Kidney (tissue), 14 donors: ENCODE data around the gene C1QC. TPM values are rescaled to one million over a fixed set of nuclear protein-coding genes. Genes with fewer than 3 reads are reported as not detected.

ENCODE experiments used
- DNase-seq, 5 donors: peaks; one replicate each; pipeline ENCODE4 v3.0.0-alpha.2; 2013 to 2020
- FAIRE-seq: peaks from 2 replicates; lab custom pipeline; 2012; peaks lifted over from hg19 to GRCh38; lab: Jason Lieb, UNC
- H3K27ac ChIP-seq, 2 donors: one replicate each; pipeline ENCODE4 v1.7.0; 2013; ENCODE audit warnings: low read depth in 2 of 2, low read length in 2 of 2, inconsistent platforms in 1 of 2
- H3K27me3 ChIP-seq: one replicate; pipeline ENCODE4 v1.7.1; 2013; ENCODE audit warnings: low read length, inconsistent platforms; ENCODE audit not compliant: control insufficient read depth, insufficient read depth
- H3K36me3 ChIP-seq, 3 donors: one replicate each; pipeline versions ENCODE4 v1.7.0 to v1.7.1; 2013; ENCODE audit warnings: low read length in 3 of 3, control low read depth in 1 of 3, inconsistent platforms in 1 of 3; ENCODE audit not compliant: insufficient read depth in 3 of 3, control insufficient read depth in 2 of 3
- H3K4me1 ChIP-seq, 3 donors: one replicate each; pipeline versions ENCODE4 v1.7.0 to v1.7.1; 2013; ENCODE audit warnings: low read length in 3 of 3, inconsistent platforms in 1 of 3, low read depth in 1 of 3; ENCODE audit not compliant: control insufficient read depth in 2 of 3, insufficient read depth in 2 of 3
- H3K4me3 ChIP-seq, 3 donors: one replicate each; pipeline versions ENCODE4 v1.7.0 to v1.8.1; 2013; ENCODE audit warnings: low read length in 3 of 3, control low read depth in 1 of 3, inconsistent platforms in 1 of 3
- H3K9ac ChIP-seq, 3 donors: one replicate each; pipeline versions ENCODE4 v1.7.0 to v1.7.1; 2013; ENCODE audit warnings: low read length in 3 of 3, control low read depth in 1 of 3, inconsistent platforms in 1 of 3
- H3K9me3 ChIP-seq, 3 donors: one replicate each; pipeline versions ENCODE4 v1.7.0 to v1.7.1; 2013; ENCODE audit warnings: low read length in 3 of 3, control low read depth in 1 of 3, inconsistent platforms in 1 of 3; ENCODE audit not compliant: control insufficient read depth in 2 of 3, insufficient read depth in 1 of 3
- intact Hi-C: fragments of 100-400 bp; cut with DNase I; formaldehyde crosslinking; loops from one replicate; pipeline ENCODE4 v1.11.1; 2022
- polyA plus RNA-seq: library from polyadenylated mRNA; stranded (reverse); fragments of 350-450 nt; fragmentation: Illumina TruSeq; extraction: RNeasy Lipid Tissue Mini Kit (QIAGEN cat#74804); gene quantifications from one replicate; pipeline ENCODE4 v1.2.3, GENCODE V29; 2014; ENCODE audit warnings: low read depth, low replicate concordance; ENCODE audit not compliant: insufficient read depth
- total RNA-seq: library from RNA; stranded (reverse); fragmentation: NEBNext Ultra II Directional; extraction: Animal tissue kit (Norgen Biotek cat#: 25700); gene quantifications from one replicate; pipeline ENCODE4 v1.2.1, GENCODE V29; 2021
- TF ChIP-seq, protein P1 (sequence below): IDR thresholded peaks from 3 replicates; pipeline ENCODE4 v1.5.1; 2012; ENCODE audit warnings: mild to moderate bottlenecking, moderate library complexity, borderline replicate concordance; ENCODE audit not compliant: insufficient read depth; ENCODE audit errors: extremely low read depth
- donor health status: control.
- donor health status: control.
- donor health status: control.
- donor health status: control.
- donor health status: control.
- donor health status: DM: yes; HTN: yes; CAD: no.
- donor health status: Normal renal cell carcinoma (clear cell type).

Gene C1QC
- total and polyA plus RNA-seq, 2 donors from 2014 or later: 57.4 to 287 TPM

GRCh38 chr1:22625262-22625925 is 18.0 kb upstream of the C1QC start:
- Histone ChIP-seq H3K27ac (no peak overlapping the region), H3K9ac (no peak overlapping the region), H3K4me3 (no peak overlapping the region), H3K36me3 (no peaks in the 10 kb centered on the region), H3K9me3 (no peaks in the 10 kb centered on the region), H3K4me1 (no peaks in the 10 kb centered on the region), H3K27me3 (no peaks in the 10 kb centered on the region)
- TF ChIP-seq, protein P1, sequence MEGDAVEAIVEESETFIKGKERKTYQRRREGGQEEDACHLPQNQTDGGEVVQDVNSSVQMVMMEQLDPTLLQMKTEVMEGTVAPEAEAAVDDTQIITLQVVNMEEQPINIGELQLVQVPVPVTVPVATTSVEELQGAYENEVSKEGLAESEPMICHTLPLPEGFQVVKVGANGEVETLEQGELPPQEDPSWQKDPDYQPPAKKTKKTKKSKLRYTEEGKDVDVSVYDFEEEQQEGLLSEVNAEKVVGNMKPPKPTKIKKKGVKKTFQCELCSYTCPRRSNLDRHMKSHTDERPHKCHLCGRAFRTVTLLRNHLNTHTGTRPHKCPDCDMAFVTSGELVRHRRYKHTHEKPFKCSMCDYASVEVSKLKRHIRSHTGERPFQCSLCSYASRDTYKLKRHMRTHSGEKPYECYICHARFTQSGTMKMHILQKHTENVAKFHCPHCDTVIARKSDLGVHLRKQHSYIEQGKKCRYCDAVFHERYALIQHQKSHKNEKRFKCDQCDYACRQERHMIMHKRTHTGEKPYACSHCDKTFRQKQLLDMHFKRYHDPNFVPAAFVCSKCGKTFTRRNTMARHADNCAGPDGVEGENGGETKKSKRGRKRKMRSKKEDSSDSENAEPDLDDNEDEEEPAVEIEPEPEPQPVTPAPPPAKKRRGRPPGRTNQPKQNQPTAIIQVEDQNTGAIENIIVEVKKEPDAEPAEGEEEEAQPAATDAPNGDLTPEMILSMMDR: no peak
- FAIRE-seq (no peak), DNase-seq (peak in 3 of 5 donors; percentile 46 to 59 (median 52))
- intact Hi-C loops: no loop called here

GRCh38 chr1:22626237-22627157 is 16.9 kb upstream of the C1QC start:
- TF ChIP-seq, protein P1: no peak
- H3K4me1 ChIP-seq: no peaks in the 10 kb centered on the region
- no peak overlapping the region for H3K9ac ChIP-seq
- no peak for DNase-seq
- no peak overlapping the region for H3K27ac ChIP-seq
- no peaks in the 10 kb centered on the region for H3K27me3 ChIP-seq
- intact Hi-C loops: no loop called here
- no peak for FAIRE-seq
- H3K36me3 ChIP-seq: no peaks in the 10 kb centered on the region
- no peak overlapping the region for H3K4me3 ChIP-seq
- H3K9me3 ChIP-seq: no peaks in the 10 kb centered on the region

- FAIRE-seq (no peak), DNase-seq (no peak)
- H3K4me1 ChIP-seq: no peaks in the 10 kb centered on the region
- TF ChIP-seq, protein P1: no peak
- no peak overlapping the region for H3K4me3 ChIP-seq
- no peaks in the 10 kb centered on the region for H3K27me3 ChIP-seq
- no peak overlapping the region for H3K27ac ChIP-seq
- no peaks in the 10 kb centered on the region for H3K36me3 ChIP-seq
- no peak overlapping the region for H3K9ac ChIP-seq
- intact Hi-C loops: no loop called here
- no peaks in the 10 kb centered on the region for H3K9me3 ChIP-seq
These were observed 16.1 kb upstream of the C1QC start for GRCh38 chr1:22627331-22627730.
